ENCODE results near the gene KIF14. TPM values are rescaled to one million over a fixed set of nuclear protein-coding genes. Genes with fewer than 3 reads are reported as not detected.

Gene KIF14
- total RNA-seq, 1 donor from 2014 or later: 13.9 TPM

DNA sequence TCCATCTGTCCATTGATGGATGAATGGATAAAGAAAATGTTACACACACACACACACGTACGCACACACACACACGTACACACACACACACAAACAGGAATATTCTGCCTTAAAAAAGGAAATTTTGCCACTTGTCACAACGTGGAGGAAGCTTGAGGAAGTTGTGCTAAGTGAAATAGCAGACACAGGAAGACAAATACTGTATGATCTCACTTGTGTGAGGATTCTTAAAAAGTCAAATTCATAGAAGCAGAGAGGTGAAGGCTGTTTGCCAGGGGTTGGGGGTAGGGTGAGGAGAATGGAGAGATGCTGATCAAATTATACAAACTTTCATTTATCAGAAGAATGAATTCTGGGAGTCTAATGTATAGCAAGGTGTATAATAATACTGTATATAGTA, 73.2 kb downstream of the KIF14 start:
- H3K4me3 ChIP-seq (ENCODE audit: low read depth, low read length): no peak overlapping the region
- DNase-seq (ENCODE audit: low read depth): no peak
- TF ChIP-seq, protein P1, sequence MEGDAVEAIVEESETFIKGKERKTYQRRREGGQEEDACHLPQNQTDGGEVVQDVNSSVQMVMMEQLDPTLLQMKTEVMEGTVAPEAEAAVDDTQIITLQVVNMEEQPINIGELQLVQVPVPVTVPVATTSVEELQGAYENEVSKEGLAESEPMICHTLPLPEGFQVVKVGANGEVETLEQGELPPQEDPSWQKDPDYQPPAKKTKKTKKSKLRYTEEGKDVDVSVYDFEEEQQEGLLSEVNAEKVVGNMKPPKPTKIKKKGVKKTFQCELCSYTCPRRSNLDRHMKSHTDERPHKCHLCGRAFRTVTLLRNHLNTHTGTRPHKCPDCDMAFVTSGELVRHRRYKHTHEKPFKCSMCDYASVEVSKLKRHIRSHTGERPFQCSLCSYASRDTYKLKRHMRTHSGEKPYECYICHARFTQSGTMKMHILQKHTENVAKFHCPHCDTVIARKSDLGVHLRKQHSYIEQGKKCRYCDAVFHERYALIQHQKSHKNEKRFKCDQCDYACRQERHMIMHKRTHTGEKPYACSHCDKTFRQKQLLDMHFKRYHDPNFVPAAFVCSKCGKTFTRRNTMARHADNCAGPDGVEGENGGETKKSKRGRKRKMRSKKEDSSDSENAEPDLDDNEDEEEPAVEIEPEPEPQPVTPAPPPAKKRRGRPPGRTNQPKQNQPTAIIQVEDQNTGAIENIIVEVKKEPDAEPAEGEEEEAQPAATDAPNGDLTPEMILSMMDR (conservative IDR thresholded peaks at IDR 0.05; ENCODE audit: low read depth, low read length): no peak

- TF ChIP-seq, protein P1 (conservative IDR thresholded peaks at IDR 0.05; ENCODE audit: low read depth, low read length): no peak
- no peak overlapping the region for H3K4me3 ChIP-seq (ENCODE audit: low read depth, low read length)
- DNase-seq (ENCODE audit: low read depth): no peak
Observed at GRCh38 chr1:200546577-200546976, 74.0 kb downstream of the KIF14 start.

GRCh38 chr1:200542162-200542561, 78.4 kb downstream of the KIF14 start:
- TF ChIP-seq, protein P1 (conservative IDR thresholded peaks at IDR 0.05; ENCODE audit: low read depth, low read length): no peak
- no peak for DNase-seq (ENCODE audit: low read depth)
- no peak overlapping the region for H3K4me3 ChIP-seq (ENCODE audit: low read depth, low read length)

DNA sequence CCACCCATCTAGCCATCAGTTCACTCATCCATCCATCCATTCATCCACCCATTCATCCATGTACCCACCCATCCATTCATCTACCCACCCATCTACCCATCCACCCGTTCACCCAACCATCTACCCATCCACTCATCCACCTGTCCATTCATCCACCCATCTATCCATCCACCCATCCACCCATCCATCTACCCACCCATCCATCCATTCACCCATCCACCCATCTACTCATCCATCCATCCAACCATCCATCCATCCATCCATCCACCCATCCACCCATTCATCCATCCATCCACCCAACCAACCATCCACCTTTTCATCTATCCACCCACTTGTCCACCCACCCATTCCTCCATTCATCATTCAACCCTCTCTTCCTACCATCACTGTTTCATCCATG, 80.3 kb downstream of the KIF14 start:
- TF ChIP-seq, protein P1 (conservative IDR thresholded peaks at IDR 0.05; ENCODE audit: low read depth, low read length): no peak
- no peak for DNase-seq (ENCODE audit: low read depth)
- H3K4me3 ChIP-seq (ENCODE audit: low read depth, low read length): no peak overlapping the region

DNA sequence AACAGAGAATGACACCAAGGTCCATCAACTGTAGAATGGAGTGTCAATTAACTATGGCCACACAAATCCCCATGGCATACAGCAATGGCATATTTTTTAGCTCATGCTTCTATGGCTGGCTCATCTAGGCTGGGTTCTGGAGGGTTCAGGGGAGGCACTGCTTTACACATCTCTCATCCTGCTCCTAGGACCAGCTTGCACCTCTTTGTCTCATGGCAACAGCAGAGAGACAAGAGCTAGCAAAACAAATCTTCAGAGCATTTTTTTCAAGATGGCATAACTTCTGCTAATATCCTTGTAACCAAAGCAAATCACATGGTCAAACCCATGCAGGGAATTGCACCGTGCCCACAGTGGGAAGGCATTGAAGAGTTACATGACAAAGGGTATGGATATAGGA, 82.4 kb downstream of the KIF14 start:
- TF ChIP-seq, protein P1 (conservative IDR thresholded peaks at IDR 0.05; ENCODE audit: low read depth, low read length): no peak
- H3K4me3 ChIP-seq (ENCODE audit: low read depth, low read length): no peak overlapping the region
- DNase-seq (ENCODE audit: low read depth): no peak

DNA sequence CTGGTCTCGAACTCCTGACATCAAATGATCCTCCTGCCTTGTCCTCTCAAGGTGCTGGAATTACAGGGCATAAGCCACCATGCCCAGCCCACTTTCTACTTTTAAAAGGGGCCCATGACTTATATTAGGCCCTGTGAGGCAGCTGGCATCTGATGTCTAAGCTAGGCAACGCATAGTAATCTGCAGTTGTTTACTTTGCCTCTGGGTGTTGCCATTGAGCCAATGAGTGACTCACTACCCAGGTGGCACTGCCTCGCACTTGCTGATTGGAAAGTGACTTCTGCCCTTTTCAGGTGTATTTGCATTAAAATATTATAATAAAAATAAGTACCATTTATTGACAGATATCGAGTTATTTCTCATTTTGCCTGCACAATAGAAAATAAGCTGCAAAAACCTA, 84.9 kb downstream of the KIF14 start:
- no peak overlapping the region for H3K4me3 ChIP-seq (ENCODE audit: low read depth, low read length)
- DNase-seq (ENCODE audit: low read depth): no peak
- TF ChIP-seq, protein P1 (conservative IDR thresholded peaks at IDR 0.05; ENCODE audit: low read depth, low read length): peak; percentile 52

DNA sequence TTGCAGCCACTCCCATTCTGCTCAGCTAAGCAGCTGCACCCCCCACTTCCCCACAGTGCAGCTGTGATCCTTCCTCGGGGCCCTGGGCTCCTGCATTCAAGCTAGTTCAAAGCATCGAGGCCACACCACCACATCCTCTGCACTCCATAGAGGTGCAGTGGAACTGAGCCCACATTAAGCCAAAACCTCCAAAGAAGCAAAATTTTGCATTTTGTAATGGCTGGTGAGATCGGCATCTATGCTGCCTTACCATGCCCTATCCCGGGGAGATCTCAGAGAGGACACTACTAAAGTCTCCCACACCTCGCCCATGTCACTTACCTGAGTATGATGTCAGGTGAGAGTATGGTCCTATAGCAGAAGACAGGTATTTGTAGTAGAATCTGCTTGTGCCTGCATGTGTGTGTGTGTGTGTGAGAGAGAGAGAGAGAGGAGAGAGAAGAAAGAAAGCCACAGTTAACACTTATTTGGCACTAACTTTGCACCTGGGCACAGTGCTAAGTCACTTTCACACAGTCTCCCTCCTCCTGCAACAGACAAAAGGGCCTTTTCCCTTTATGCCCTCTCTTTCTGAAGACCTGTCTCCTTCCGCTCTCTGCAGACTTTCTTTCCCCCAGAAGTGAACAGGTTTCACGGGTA, 89.8 kb downstream of the KIF14 start:
- DNase-seq (ENCODE audit: low read depth): no peak
- H3K4me3 ChIP-seq (ENCODE audit: low read depth, low read length): no peak overlapping the region
- TF ChIP-seq, protein P1 (conservative IDR thresholded peaks at IDR 0.05; ENCODE audit: low read depth, low read length): no peak

All from epithelial cell of proximal tubule (primary cell).